HepG2 (cell line): ENCODE data around the gene SFRP4. TPM values are rescaled to one million over a fixed set of nuclear protein-coding genes. Genes with fewer than 3 reads are reported as not detected.

Experiments used
- ARID4A ChIP-seq: sonication (generic); formaldehyde crosslinking; IDR thresholded peaks from 2 replicates; pipeline ENCODE4 v1.5.0; 2020; ENCODE audit warnings: mild to moderate bottlenecking, missing genetic modification reagents, borderline replicate concordance
- ATF7-NPFF ChIP-seq: sonication (generic); formaldehyde crosslinking; IDR thresholded peaks from 2 replicates; pipeline ENCODE4 v1.8.1; 2023; ENCODE audit warnings: mild to moderate bottlenecking, low read depth, missing genetic modification reagents, moderate library complexity
- FOXC1 ChIP-seq: sonication (generic); formaldehyde crosslinking; IDR thresholded peaks from 2 replicates; pipeline ENCODE4 v1.8.0; 2022; ENCODE audit warnings: mild to moderate bottlenecking, missing genetic modification reagents, borderline replicate concordance
- HNRNPL ChIP-seq: fragments of 200-400 bp; formaldehyde crosslinking; IDR thresholded peaks from 2 replicates; pipeline ENCODE4 v1.6.1; 2017; ENCODE audit warnings: mild to moderate bottlenecking, low read depth, low read length
- NR0B2 ChIP-seq: sonication (generic); formaldehyde crosslinking; IDR thresholded peaks from 2 replicates; pipeline ENCODE4 v1.4.0; 2020; ENCODE audit warnings: mild to moderate bottlenecking, missing genetic modification reagents
- SMAD3 ChIP-seq: sonication (generic); formaldehyde crosslinking; IDR thresholded peaks from 2 replicates; pipeline ENCODE4 v1.4.0; 2020; ENCODE audit warnings: missing genetic modification reagents
- ZNF207 ChIP-seq: fragments of 450-650 bp; IDR thresholded peaks from 2 replicates; pipeline ENCODE4 v1.6.1; 2016; ENCODE audit warnings: antibody characterized with exemption, borderline replicate concordance
- ZNF333 ChIP-seq: sonication (generic); formaldehyde crosslinking; IDR thresholded peaks from 2 replicates; pipeline ENCODE4 v1.4.0; 2020; ENCODE audit warnings: mild to moderate bottlenecking, missing genetic modification reagents, borderline replicate concordance
- ZNF354B ChIP-seq: sonication (generic); formaldehyde crosslinking; IDR thresholded peaks from 2 replicates; pipeline ENCODE4 v1.8.0; 2022; ENCODE audit warnings: mild to moderate bottlenecking, missing genetic modification reagents
- ZNF468 ChIP-seq: sonication (generic); formaldehyde crosslinking; IDR thresholded peaks from 2 replicates; pipeline ENCODE4 v1.8.0; 2022; ENCODE audit warnings: mild to moderate bottlenecking, moderate library complexity, missing genetic modification reagents
- polyA plus RNA-seq, 8 experiments: library from polyadenylated mRNA; depleted of rRNA in 3 of 8; stranded (reverse) in 7 of 8; unstranded in 1 of 8; fragments of >200 nt; fragmentation: Illumina TruSeq in 4 of 8; extraction: Trizol in 4 of 8; gene quantifications; 2 replicates each; pipeline versions ENCODE4 v1.2.1 to v1.2.3, GENCODE V29; 2011 to 2016; ENCODE audit warnings: low read depth in 4 of 8, missing spikeins in 1 of 8, mixed read lengths in 1 of 8; ENCODE audit not compliant: insufficient read depth in 1 of 8
- total RNA-seq, 5 experiments: library from RNA; depleted of rRNA; stranded (reverse); fragments of >200 nt; fragmentation: Illumina TruSeq; extraction: Trizol; gene quantifications; 2 replicates each; pipeline ENCODE4 v1.2.3, GENCODE V29; 2016; ENCODE audit warnings: low read depth in 1 of 5
- TF ChIP-seq, protein P1 (sequence below): IDR thresholded peaks from 2 replicates; pipeline ENCODE4 v1.6.1; 2016; ENCODE audit warnings: mild to moderate bottlenecking, missing biosample characterization, missing genetic modification reagents
- TF ChIP-seq, protein P2 (sequence below): sonication (generic); formaldehyde crosslinking; IDR thresholded peaks from 2 replicates; pipeline ENCODE4 v1.4.0; 2020; ENCODE audit warnings: missing genetic modification reagents, mild to moderate bottlenecking, borderline replicate concordance
- TF ChIP-seq, protein P3 (sequence below): IDR thresholded peaks from 2 replicates; pipeline ENCODE4 v1.6.1; 2012; ENCODE audit warnings: inconsistent platforms
- TF ChIP-seq, protein P4 (sequence below): sonication (generic); formaldehyde crosslinking; IDR thresholded peaks from 2 replicates; pipeline ENCODE4 v1.4.0; 2020; ENCODE audit warnings: missing genetic modification reagents

SFRP4 gene
- total and polyA plus RNA-seq, 2 of the 13 experiments (the other 11 are each of a cell fraction or from before 2014, with no cell fraction given): 0.96 to 1.8 TPM

DNA sequence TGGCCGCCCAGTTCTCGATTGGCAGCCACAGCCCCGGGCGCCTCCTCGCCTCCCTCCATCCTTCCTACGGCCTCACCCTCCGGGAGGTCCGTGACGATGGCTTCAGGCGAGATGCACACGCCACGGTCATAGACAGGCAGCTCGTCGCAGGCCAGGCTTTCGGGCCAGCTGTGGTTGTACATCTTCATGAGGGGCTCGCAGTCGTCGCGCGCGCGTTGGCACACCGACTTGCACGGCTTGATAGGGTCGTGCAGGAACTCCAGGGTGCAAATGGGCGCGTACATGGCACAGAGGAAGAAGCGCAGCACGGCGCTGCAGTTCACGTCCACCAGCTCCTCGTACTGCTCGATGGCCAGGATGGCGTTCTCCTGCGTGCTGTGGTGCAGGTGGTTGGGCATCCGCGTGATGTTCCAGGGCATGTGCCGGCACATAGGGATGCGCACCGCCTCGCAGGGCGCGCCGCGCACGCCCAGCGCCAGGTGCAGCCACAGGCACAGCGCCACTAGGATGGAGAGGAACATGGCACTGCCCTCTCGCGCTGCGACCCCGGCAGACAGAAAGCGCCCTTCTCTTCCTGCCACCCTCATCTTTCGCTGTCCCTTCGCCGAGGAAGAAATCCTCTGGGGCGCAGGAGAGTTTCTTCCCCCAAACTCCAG lies 472 bp downstream of the SFRP4 start (continued):
- TF ChIP-seq, protein P1, sequence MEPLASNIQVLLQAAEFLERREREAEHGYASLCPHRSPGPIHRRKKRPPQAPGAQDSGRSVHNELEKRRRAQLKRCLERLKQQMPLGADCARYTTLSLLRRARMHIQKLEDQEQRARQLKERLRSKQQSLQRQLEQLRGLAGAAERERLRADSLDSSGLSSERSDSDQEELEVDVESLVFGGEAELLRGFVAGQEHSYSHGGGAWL (CRISPR knock-in tag): peak; percentile 69; the same call in 1 of the 2 replicates
- peak; percentile 59; the same call in 1 of the 2 replicates for TF ChIP-seq ZNF354B (CRISPR knock-in tag)
- TF ChIP-seq, protein P2, sequence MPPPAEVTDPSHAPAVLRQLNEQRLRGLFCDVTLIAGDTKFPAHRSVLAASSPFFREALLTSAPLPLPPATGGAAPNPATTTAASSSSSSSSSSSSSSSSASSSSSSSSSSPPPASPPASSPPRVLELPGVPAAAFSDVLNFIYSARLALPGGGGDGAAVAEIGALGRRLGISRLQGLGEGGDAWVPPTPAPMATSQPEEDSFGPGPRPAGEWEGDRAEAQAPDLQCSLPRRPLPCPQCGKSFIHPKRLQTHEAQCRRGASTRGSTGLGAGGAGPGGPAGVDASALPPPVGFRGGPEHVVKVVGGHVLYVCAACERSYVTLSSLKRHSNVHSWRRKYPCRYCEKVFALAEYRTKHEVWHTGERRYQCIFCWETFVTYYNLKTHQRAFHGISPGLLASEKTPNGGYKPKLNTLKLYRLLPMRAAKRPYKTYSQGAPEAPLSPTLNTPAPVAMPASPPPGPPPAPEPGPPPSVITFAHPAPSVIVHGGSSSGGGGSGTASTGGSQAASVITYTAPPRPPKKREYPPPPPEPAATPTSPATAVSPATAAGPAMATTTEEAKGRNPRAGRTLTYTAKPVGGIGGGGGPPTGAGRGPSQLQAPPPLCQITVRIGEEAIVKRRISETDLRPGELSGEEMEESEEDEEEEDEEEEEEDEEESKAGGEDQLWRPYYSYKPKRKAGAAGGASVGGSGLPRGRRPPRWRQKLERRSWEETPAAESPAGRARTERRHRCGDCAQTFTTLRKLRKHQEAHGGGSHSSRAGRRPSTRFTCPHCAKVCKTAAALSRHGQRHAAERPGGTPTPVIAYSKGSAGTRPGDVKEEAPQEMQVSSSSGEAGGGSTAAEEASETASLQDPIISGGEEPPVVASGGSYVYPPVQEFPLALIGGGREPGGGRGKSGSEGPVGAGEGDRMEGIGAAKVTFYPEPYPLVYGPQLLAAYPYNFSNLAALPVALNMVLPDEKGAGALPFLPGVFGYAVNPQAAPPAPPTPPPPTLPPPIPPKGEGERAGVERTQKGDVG (CRISPR knock-in tag): peak; percentile 79; the same call in 1 of the 2 replicates
- 0 out of 2 replicates have a peak, but pooled peaks have one; percentile 34 for TF ChIP-seq FOXC1 (CRISPR knock-in tag)
- 0 out of 2 replicates have a peak, but pooled peaks have one; percentile 59 for TF ChIP-seq ZNF468 (CRISPR knock-in tag)
- TF ChIP-seq NR0B2 (CRISPR knock-in tag): 0 out of 2 replicates have a peak, but pooled peaks have one; percentile 47
- no peak for TF ChIP-seq SMAD3 (CRISPR knock-in tag)
- TF ChIP-seq, protein P3, sequence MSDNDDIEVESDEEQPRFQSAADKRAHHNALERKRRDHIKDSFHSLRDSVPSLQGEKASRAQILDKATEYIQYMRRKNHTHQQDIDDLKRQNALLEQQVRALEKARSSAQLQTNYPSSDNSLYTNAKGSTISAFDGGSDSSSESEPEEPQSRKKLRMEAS: peak; percentile 85
- TF ChIP-seq ATF7-NPFF (CRISPR knock-in tag): peak; percentile 71; the same call in 1 of the 2 replicates
- peak; percentile 93 for TF ChIP-seq HNRNPL
- TF ChIP-seq, protein P4, sequence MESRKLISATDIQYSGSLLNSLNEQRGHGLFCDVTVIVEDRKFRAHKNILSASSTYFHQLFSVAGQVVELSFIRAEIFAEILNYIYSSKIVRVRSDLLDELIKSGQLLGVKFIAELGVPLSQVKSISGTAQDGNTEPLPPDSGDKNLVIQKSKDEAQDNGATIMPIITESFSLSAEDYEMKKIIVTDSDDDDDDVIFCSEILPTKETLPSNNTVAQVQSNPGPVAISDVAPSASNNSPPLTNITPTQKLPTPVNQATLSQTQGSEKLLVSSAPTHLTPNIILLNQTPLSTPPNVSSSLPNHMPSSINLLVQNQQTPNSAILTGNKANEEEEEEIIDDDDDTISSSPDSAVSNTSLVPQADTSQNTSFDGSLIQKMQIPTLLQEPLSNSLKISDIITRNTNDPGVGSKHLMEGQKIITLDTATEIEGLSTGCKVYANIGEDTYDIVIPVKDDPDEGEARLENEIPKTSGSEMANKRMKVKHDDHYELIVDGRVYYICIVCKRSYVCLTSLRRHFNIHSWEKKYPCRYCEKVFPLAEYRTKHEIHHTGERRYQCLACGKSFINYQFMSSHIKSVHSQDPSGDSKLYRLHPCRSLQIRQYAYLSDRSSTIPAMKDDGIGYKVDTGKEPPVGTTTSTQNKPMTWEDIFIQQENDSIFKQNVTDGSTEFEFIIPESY (CRISPR knock-in tag): peak; percentile 79
- 0 out of 2 replicates have a peak, but pooled peaks have one; percentile 33 for TF ChIP-seq ARID4A
- no peak for TF ChIP-seq ZNF207
- no peak for TF ChIP-seq ZNF333
